HG02623 (cell line): Measurements from ENCODE around the gene COL27A1.

ENCODE experiments used
- ATAC-seq: cut with Tn5 transposase; IDR thresholded peaks from one replicate; pipeline ENCODE4 v1.9.1; 2021; ENCODE audit warnings: moderate library complexity; ENCODE audit not compliant: unreplicated experiment

The COL27A1 gene

GRCh38 chr9:114202849-114203248 is 47.5 kb downstream of the COL27A1 start:
- no peak for ATAC-seq

- ATAC-seq = no peak
Observed at GRCh38 chr9:114203410-114204140, 48.2 kb downstream of the COL27A1 start.

GRCh38 chr9:114204265-114204664 is 48.9 kb downstream of the COL27A1 start:
- no peak for ATAC-seq

- no peak for ATAC-seq
Observed at GRCh38 chr9:114205171-114206015, 50.1 kb downstream of the COL27A1 start.

- ATAC-seq = no peak
Observed at GRCh38 chr9:114206221-114206789, 51.0 kb downstream of the COL27A1 start.

GRCh38 chr9:114207034-114207810 is 51.9 kb downstream of the COL27A1 start:
- ATAC-seq = no peak

GRCh38 chr9:114207845-114208244 is 52.5 kb downstream of the COL27A1 start:
- no peak for ATAC-seq

- ATAC-seq = no peak
Observed at GRCh38 chr9:114209151-114209550, 53.8 kb downstream of the COL27A1 start.

GRCh38 chr9:114210136-114210535 is 54.8 kb downstream of the COL27A1 start:
- ATAC-seq = no peak

- no peak for ATAC-seq
Observed at GRCh38 chr9:114210691-114211276, 55.4 kb downstream of the COL27A1 start.

- no peak for ATAC-seq
Observed at GRCh38 chr9:114212826-114213225, 57.5 kb downstream of the COL27A1 start.

GRCh38 chr9:114213566-114213965 is 58.2 kb downstream of the COL27A1 start:
- no peak for ATAC-seq

GRCh38 chr9:114214181-114214580 is 58.8 kb downstream of the COL27A1 start:
- ATAC-seq = no peak

GRCh38 chr9:114214686-114215414 is 59.5 kb downstream of the COL27A1 start:
- no peak for ATAC-seq

- ATAC-seq = no peak
Observed at GRCh38 chr9:114216081-114216480, 60.7 kb downstream of the COL27A1 start.

GRCh38 chr9:114216976-114217375 is 61.6 kb downstream of the COL27A1 start:
- no peak for ATAC-seq

GRCh38 chr9:114218264-114219120 is 63.2 kb downstream of the COL27A1 start:
- no peak for ATAC-seq

GRCh38 chr9:114220061-114220541 is 64.8 kb downstream of the COL27A1 start:
- ATAC-seq = no peak
